Panc1 (cell line): Measurements from ENCODE around the gene BTBD3.

ENCODE experiments used
- CTCF ChIP-seq: fragments of 450-650 bp; IDR thresholded peaks from 2 replicates; pipeline ENCODE4 v1.5.1; 2017; ENCODE audit warnings: mild to moderate bottlenecking
- POLR2AphosphoS5 ChIP-seq: IDR thresholded peaks from 2 replicates; pipeline ENCODE4 v1.6.1; 2012; ENCODE audit warnings: mild to moderate bottlenecking, low read depth, low read length, moderate library complexity

GRCh38 chr20:11869641-11870040 lies 48.1 kb upstream of the BTBD3 start:
- TF ChIP-seq POLR2AphosphoS5 (no peak), CTCF (no peak)
